GM23338 (cell line): ENCODE results near the gene ABCC9. TPM values are rescaled to one million over a fixed set of nuclear protein-coding genes. Genes with fewer than 3 reads are reported as not detected.

ENCODE experiments used
- ATAC-seq: fragments of 200-7000 bp; cut with Tn5 transposase; 3 replicates; pipeline ENCODE4 v1.9.1; 2020
- DNase-seq: peaks from one replicate; pipeline ENCODE4 v3.0.0-alpha.2; 2015; ENCODE audit warnings: low spot score
- H2AFZ ChIP-seq: fragments of 200-600 bp; sonication (generic); 2 replicates; pipeline ENCODE4 v1.8.0; 2016; ENCODE audit warnings: antibody characterized with exemption, mild to moderate bottlenecking, moderate library complexity
- H3F3A ChIP-seq: fragments of 200-600 bp; sonication (generic); replicated peaks from 2 replicates; pipeline ENCODE4 v1.8.0; 2017; ENCODE audit warnings: antibody characterized with exemption, mixed run types, low read depth
- H3K27ac ChIP-seq: fragments of 200-600 bp; sonication (generic); 2 replicates; pipeline ENCODE4 v1.6.1; 2016; ENCODE audit warnings: low read depth
- H3K27me3 ChIP-seq: fragments of 200-600 bp; sonication (generic); 2 replicates; pipeline ENCODE4 v1.8.0; 2016; ENCODE audit warnings: mild to moderate bottlenecking, mixed run types, moderate library complexity; ENCODE audit not compliant: insufficient read depth
- H3K36me3 ChIP-seq: fragments of 200-600 bp; sonication (generic); 2 replicates; pipeline ENCODE4 v1.8.0; 2016; ENCODE audit warnings: mild to moderate bottlenecking; ENCODE audit not compliant: insufficient read depth
- H3K4me1 ChIP-seq: fragments of 200-600 bp; sonication (generic); 2 replicates; pipeline ENCODE4 v1.8.0; 2016; ENCODE audit warnings: mild to moderate bottlenecking, moderate library complexity; ENCODE audit not compliant: insufficient read depth
- H3K4me2 ChIP-seq: fragments of 200-600 bp; sonication (generic); 2 replicates; pipeline ENCODE4 v1.7.1; 2017; ENCODE audit warnings: mixed run types
- H3K4me3 ChIP-seq: fragments of 200-600 bp; sonication (generic); 2 replicates; pipeline ENCODE4 v1.6.1; 2016; ENCODE audit warnings: mixed run types
- H3K79me2 ChIP-seq: fragments of 200-600 bp; sonication (generic); replicated peaks from 2 replicates; pipeline ENCODE4 v1.8.0; 2017; ENCODE audit warnings: mild to moderate bottlenecking; ENCODE audit not compliant: insufficient read depth
- H3K9me2 ChIP-seq: fragments of 200-600 bp; sonication (generic); 2 replicates; pipeline ENCODE4 v1.8.0; 2017; ENCODE audit not compliant: insufficient read depth
- H4K20me1 ChIP-seq: fragments of 200-600 bp; sonication (generic); replicated peaks from 2 replicates; pipeline ENCODE4 v1.8.0; 2017; ENCODE audit warnings: mild to moderate bottlenecking; ENCODE audit not compliant: insufficient read depth
- H3K27ac Mint-ChIP-seq: 2 replicates; pipeline ENCODE4 v1.8.0; 2020; ENCODE audit warnings: inconsistent platforms, mild to moderate bottlenecking, moderate library complexity, mixed read lengths
- H3K27me3 Mint-ChIP-seq: 3 replicates; pipeline ENCODE4 v1.8.0; 2022; ENCODE audit warnings: low read depth, mild to moderate bottlenecking, moderate library complexity, mixed read lengths, inconsistent platforms; ENCODE audit not compliant: insufficient read depth, poor library complexity
- H3K36me3 Mint-ChIP-seq: 3 replicates; pipeline ENCODE4 v1.8.0; 2021; ENCODE audit warnings: low read depth, mild to moderate bottlenecking, inconsistent platforms, moderate library complexity, mixed read lengths
- H3K4me1 Mint-ChIP-seq: 3 replicates; pipeline ENCODE4 v1.8.0; 2020; ENCODE audit warnings: mild to moderate bottlenecking, inconsistent platforms, mixed read lengths
- H3K4me3 Mint-ChIP-seq: 3 replicates; pipeline ENCODE4 v1.8.0; 2021; ENCODE audit warnings: moderate library complexity, mild to moderate bottlenecking, inconsistent platforms, mixed read lengths
- H3K9me3 Mint-ChIP-seq: 3 replicates; pipeline ENCODE4 v1.8.0; 2020; ENCODE audit warnings: moderate library complexity, mild to moderate bottlenecking, inconsistent platforms, mixed read lengths
- EZH2 ChIP-seq: fragments of 200-600 bp; sonication (generic); IDR thresholded peaks from one replicate; pipeline ENCODE4 v1.8.0; 2017; ENCODE audit warnings: antibody characterized with exemption, mild to moderate bottlenecking, low read depth; ENCODE audit not compliant: unreplicated experiment
- ZNF114 ChIP-seq: fragments of 250-450 bp; sonication (Bioruptor Pico); IDR thresholded peaks from 2 replicates; pipeline ENCODE4 v1.5.0; 2020; ENCODE audit warnings: mild to moderate bottlenecking, moderate library complexity
- ZNF331 ChIP-seq: fragments of 250-450 bp; sonication (Bioruptor Pico); IDR thresholded peaks from 2 replicates; pipeline ENCODE4 v1.5.0; 2020; ENCODE audit warnings: low read depth, mild to moderate bottlenecking, moderate library complexity
- polyA plus RNA-seq: library from polyadenylated mRNA; unstranded; fragments of >200 nt; fragmentation: Nextera tagmentation; extraction: Ambion mirVana; gene quantifications from 2 replicates; pipeline ENCODE4 v1.2.1, GENCODE V29; 2016
- total RNA-seq: library from RNA; depleted of rRNA; stranded (reverse); fragments of >200 nt; shearing (Covaris generic); gene quantifications from 2 replicates; pipeline ENCODE4 v1.2.3, GENCODE V29; 2014
- TF ChIP-seq, protein P1 (sequence below): fragments of 250-450 bp; sonication (Bioruptor Pico); IDR thresholded peaks from 2 replicates; pipeline ENCODE4 v1.5.0; 2020; ENCODE audit warnings: mild to moderate bottlenecking, moderate library complexity
- TF ChIP-seq, protein P2 (sequence below), 2 experiments: fragments of 200-600 bp in 1 of 2; sonication (generic) in 1 of 2; conservative IDR thresholded peaks; 2 replicates each; pipeline versions ENCODE4 v1.5.1 to v1.6.1; 2016 to 2017; ENCODE audit warnings: antibody characterized with exemption in 2 of 2, low read depth in 2 of 2, mild to moderate bottlenecking in 2 of 2, moderate library complexity in 1 of 2
- TF ChIP-seq, protein P3 (sequence below): IDR thresholded peaks from one replicate; pipeline ENCODE4 v1.6.1; 2018; ENCODE audit warnings: antibody characterized with exemption; ENCODE audit not compliant: unreplicated experiment

ABCC9 gene
- total and polyA plus RNA-seq, 2 experiments from 2014 or later, result not detected

DNA sequence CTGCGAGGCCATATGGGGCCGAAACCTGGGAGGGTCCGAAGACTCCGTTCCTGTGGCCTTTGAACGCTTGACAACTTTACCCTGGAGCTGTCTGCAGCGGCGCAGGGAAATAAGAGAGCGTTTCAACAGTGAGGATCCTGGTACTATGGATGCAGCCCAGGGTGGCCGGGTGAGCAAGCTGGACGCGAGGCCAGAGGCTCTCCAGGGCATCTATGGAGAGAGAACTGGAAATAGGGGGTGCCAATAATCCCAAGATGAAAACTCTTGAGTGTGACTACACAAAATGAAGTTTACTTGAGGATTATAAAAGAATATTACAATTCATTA lies 1.1 kb upstream of the ABCC9 start:
- H3K27ac Mint-ChIP-seq, result no peak overlapping the region
- ATAC-seq (peak; percentile 35), DNase-seq (no peak)
- peaks cover 10% of the 10 kb centered on the region for H3K4me1 Mint-ChIP-seq
- no peaks in the 10 kb centered on the region for H3F3A ChIP-seq
- peaks cover 4% of the 10 kb centered on the region; the same call in 1 of the 2 replicates for H3K4me1 ChIP-seq
- no peaks in the 10 kb centered on the region for H3K36me3 ChIP-seq
- H3K4me2 ChIP-seq, result peak overlapping the region; percentile 88
- H3K4me3 Mint-ChIP-seq, result peak overlapping the region; percentile 80; the same call in 2 of the 3 replicates
- peaks cover 4% of the 10 kb centered on the region; the same call in 2 of the 3 replicates for H3K9me3 Mint-ChIP-seq
- TF ChIP-seq ZNF331 (CRISPR knock-in tag), result no peak
- TF ChIP-seq, protein P1, sequence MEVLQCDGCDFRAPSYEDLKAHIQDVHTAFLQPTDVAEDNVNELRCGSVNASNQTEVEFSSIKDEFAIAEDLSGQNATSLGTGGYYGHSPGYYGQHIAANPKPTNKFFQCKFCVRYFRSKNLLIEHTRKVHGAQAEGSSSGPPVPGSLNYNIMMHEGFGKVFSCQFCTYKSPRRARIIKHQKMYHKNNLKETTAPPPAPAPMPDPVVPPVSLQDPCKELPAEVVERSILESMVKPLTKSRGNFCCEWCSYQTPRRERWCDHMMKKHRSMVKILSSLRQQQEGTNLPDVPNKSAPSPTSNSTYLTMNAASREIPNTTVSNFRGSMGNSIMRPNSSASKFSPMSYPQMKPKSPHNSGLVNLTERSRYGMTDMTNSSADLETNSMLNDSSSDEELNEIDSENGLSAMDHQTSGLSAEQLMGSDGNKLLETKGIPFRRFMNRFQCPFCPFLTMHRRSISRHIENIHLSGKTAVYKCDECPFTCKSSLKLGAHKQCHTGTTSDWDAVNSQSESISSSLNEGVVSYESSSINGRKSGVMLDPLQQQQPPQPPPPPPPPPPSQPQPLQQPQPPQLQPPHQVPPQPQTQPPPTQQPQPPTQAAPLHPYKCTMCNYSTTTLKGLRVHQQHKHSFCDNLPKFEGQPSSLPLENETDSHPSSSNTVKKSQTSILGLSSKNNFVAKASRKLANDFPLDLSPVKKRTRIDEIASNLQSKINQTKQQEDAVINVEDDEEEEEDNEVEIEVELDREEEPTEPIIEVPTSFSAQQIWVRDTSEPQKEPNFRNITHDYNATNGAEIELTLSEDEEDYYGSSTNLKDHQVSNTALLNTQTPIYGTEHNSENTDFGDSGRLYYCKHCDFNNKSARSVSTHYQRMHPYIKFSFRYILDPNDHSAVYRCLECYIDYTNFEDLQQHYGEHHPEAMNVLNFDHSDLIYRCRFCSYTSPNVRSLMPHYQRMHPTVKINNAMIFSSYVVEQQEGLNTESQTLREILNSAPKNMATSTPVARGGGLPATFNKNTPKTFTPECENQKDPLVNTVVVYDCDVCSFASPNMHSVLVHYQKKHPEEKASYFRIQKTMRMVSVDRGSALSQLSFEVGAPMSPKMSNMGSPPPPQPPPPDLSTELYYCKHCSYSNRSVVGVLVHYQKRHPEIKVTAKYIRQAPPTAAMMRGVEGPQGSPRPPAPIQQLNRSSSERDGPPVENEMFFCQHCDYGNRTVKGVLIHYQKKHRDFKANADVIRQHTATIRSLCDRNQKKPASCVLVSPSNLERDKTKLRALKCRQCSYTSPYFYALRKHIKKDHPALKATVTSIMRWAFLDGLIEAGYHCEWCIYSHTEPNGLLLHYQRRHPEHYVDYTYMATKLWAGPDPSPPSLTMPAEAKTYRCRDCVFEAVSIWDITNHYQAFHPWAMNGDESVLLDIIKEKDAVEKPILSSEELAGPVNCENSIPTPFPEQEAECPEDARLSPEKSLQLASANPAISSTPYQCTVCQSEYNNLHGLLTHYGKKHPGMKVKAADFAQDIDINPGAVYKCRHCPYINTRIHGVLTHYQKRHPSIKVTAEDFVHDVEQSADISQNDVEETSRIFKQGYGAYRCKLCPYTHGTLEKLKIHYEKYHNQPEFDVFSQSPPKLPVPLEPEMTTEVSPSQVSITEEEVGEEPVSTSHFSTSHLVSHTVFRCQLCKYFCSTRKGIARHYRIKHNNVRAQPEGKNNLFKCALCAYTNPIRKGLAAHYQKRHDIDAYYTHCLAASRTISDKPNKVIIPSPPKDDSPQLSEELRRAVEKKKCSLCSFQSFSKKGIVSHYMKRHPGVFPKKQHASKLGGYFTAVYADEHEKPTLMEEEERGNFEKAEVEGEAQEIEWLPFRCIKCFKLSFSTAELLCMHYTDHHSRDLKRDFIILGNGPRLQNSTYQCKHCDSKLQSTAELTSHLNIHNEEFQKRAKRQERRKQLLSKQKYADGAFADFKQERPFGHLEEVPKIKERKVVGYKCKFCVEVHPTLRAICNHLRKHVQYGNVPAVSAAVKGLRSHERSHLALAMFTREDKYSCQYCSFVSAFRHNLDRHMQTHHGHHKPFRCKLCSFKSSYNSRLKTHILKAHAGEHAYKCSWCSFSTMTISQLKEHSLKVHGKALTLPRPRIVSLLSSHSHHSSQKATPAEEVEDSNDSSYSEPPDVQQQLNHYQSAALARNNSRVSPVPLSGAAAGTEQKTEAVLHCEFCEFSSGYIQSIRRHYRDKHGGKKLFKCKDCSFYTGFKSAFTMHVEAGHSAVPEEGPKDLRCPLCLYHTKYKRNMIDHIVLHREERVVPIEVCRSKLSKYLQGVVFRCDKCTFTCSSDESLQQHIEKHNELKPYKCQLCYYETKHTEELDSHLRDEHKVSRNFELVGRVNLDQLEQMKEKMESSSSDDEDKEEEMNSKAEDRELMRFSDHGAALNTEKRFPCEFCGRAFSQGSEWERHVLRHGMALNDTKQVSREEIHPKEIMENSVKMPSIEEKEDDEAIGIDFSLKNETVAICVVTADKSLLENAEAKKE (CRISPR knock-in tag), result no peak
- no peak for TF ChIP-seq ZNF114 (CRISPR knock-in tag)
- TF ChIP-seq, protein P2, sequence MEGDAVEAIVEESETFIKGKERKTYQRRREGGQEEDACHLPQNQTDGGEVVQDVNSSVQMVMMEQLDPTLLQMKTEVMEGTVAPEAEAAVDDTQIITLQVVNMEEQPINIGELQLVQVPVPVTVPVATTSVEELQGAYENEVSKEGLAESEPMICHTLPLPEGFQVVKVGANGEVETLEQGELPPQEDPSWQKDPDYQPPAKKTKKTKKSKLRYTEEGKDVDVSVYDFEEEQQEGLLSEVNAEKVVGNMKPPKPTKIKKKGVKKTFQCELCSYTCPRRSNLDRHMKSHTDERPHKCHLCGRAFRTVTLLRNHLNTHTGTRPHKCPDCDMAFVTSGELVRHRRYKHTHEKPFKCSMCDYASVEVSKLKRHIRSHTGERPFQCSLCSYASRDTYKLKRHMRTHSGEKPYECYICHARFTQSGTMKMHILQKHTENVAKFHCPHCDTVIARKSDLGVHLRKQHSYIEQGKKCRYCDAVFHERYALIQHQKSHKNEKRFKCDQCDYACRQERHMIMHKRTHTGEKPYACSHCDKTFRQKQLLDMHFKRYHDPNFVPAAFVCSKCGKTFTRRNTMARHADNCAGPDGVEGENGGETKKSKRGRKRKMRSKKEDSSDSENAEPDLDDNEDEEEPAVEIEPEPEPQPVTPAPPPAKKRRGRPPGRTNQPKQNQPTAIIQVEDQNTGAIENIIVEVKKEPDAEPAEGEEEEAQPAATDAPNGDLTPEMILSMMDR (conservative IDR thresholded peaks at IDR 0.05; ENCODE audit: low read depth in 2 of 2), result no peak
- TF ChIP-seq EZH2, result no peak
- TF ChIP-seq, protein P3, sequence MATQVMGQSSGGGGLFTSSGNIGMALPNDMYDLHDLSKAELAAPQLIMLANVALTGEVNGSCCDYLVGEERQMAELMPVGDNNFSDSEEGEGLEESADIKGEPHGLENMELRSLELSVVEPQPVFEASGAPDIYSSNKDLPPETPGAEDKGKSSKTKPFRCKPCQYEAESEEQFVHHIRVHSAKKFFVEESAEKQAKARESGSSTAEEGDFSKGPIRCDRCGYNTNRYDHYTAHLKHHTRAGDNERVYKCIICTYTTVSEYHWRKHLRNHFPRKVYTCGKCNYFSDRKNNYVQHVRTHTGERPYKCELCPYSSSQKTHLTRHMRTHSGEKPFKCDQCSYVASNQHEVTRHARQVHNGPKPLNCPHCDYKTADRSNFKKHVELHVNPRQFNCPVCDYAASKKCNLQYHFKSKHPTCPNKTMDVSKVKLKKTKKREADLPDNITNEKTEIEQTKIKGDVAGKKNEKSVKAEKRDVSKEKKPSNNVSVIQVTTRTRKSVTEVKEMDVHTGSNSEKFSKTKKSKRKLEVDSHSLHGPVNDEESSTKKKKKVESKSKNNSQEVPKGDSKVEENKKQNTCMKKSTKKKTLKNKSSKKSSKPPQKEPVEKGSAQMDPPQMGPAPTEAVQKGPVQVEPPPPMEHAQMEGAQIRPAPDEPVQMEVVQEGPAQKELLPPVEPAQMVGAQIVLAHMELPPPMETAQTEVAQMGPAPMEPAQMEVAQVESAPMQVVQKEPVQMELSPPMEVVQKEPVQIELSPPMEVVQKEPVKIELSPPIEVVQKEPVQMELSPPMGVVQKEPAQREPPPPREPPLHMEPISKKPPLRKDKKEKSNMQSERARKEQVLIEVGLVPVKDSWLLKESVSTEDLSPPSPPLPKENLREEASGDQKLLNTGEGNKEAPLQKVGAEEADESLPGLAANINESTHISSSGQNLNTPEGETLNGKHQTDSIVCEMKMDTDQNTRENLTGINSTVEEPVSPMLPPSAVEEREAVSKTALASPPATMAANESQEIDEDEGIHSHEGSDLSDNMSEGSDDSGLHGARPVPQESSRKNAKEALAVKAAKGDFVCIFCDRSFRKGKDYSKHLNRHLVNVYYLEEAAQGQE, result no peak
- peaks cover 48% of the 10 kb centered on the region for H3K27me3 ChIP-seq
- H4K20me1 ChIP-seq, result no peaks in the 10 kb centered on the region
- H3K4me3 ChIP-seq, result peak overlapping the region; percentile 70
- H3K27me3 Mint-ChIP-seq, result peaks cover 30% of the 10 kb centered on the region
- H3K36me3 Mint-ChIP-seq, result no peaks in the 10 kb centered on the region
- H3K79me2 ChIP-seq, result no peaks in the 10 kb centered on the region
- H3K27ac ChIP-seq, result no peak overlapping the region
- no peaks in the 10 kb centered on the region for H3K9me2 ChIP-seq
- peak overlapping the region; percentile 99 for H2AFZ ChIP-seq
